RPMI8226 (cell line): Measurements from ENCODE around the gene SERPINB5.

ENCODE experiments used
- DNase-seq: peaks from one replicate; pipeline ENCODE4 v3.0.0-alpha.2; 2015

Gene SERPINB5

DNA sequence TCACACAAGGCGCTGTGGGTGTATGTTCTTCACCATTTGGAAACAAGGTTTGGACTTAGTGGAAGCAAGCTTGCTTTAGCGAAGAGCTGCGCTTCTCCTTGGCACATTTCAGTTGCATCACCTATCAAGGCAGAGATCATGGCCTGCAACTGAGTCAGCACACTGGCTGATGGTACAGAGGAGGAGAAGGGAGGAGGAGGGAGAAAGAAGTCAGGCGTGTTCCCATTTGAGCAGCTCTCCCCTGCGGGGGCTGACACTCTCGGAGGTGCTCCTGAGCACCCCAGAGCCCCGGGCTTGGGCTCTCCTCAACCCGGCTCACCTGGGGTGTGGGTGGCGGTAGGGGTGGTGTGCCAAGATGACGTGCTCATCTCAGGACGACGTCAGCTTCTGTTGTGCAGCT, 6.0 kb upstream of the SERPINB5 start:
- no peak for DNase-seq

DNA sequence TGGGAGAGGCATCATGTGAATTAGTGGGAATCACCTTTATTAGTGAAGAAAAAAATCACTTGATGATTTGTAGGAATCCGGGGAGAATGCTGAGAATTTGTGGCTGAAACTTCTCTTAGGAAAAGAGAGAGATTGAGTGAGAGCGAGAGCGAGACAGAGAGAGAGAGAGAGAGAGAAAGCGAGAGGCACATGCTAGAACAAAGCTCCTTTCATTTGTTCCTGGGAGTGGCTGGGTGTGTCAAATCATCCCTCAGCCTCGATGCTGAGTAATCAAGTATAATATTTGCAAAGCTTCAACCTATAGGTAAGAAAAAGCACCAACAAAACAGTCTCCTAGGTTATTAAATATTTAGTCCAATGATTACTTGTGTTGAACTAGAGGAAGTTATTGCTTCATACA, 4.4 kb upstream of the SERPINB5 start:
- DNase-seq, result no peak

DNA sequence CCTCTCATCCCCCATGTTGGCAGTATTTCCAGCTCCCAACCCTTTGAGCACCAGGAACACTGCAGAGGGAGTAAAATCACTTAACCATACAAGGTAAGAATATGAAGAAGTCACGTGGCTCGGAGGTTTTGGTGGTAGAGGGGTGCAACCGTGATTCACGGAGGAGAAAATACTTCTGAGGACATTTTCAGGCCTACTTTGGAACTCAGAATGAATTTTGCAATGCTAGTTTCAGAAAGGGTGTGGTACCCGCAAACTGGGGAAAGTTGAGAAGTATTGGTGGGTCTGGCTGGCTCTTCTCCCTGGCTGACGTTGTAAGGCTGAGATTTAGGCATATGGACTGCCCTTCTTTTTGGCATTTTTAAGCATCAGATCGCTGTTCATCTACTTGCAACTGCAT, 442 bp downstream of the SERPINB5 start:
- no peak for DNase-seq

DNA sequence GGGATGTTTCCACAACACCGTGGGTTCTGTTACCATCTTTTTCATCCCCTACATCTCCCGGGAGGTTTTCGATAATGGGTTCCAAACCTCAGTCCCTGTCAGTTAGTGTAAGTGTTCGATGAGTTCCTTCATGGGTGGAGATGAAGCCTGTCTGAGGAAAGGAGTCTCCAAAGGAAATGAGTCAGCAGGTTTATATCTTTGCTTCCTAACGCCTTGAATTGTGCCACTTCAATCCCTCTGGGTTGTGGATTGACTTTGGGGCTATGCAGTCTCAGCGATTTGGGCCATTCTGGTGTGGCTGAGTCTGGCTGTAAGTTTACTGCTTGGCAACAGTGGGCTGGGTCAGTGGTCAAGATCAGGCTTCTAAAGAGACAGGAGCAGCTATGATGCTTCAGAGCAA, 1.2 kb downstream of the SERPINB5 start:
- DNase-seq, result no peak

DNA sequence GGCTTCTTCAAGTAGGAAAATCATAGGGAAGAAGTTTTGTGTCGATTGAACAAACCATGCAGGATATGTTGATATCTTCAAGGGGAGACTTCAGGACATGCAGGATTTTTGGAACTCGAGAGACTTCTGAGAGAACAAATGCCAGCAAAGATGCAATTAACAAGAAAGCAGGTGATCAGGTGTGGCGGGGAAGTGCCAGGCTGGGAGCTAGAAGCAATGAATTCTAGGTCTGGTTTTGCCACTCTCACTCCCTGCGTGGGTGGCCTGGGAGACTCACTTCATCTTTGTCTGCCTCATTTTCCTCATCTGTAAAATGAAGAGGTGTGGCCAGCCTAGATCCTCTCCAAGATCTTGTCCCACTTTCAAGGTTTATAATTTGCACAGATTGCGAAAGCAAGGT, 3.1 kb downstream of the SERPINB5 start:
- no peak for DNase-seq

DNA sequence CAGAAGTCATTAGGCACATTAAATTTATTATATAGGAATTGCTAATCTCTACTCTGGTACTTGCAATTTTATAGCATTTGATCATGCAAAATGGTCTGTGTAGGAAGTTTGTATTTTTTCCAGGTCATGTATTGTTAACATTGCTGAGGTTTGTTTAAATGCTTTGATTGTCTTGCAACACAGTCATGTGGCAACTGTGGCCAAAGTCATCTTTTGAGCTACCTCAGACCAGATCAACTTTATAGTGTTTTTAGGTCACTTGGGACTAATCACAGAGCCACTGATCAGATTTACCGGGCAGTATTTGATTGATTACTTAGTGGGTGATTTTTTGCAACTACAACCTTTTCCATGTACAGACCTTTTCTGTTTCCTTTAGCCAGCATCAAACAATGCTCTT, 3.7 kb downstream of the SERPINB5 start:
- DNase-seq, result no peak

DNA sequence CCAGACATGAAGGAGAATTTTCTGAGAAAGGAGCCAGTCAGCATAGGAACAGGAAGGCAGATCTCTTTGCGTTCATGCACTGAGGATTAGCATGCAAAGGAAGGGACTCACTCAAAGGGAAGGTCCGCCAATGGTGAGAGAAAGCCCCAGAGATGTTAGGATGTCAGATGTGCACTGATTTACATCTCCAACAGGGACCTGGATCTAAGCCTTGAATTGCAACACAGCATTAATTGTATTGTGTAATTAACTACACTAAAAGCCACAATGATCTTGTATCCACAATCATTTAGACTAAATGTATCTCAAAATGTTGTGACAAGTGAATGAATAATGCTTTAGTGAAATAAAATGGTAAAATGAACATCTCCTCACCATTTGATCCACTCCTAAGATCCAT, 4.2 kb downstream of the SERPINB5 start:
- no peak for DNase-seq

DNA sequence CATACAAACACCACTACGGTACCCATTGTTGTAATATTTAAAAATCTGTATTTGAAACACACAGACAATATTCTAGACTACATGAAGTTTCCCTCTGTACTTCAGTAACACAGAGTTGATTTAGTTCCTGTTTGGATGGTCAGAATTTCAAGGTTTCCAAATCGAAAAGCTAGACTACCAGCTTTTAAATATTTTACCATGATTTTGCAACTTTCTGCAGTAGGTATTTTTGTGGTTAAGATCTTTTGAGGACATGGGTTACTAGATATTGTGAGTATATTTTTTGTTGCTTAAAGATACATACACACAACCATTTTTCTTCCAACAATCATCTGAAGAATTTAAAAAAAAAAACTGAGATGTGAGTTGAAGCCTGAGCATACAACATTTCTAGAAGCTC, 10.9 kb downstream of the SERPINB5 start:
- no peak for DNase-seq

DNA sequence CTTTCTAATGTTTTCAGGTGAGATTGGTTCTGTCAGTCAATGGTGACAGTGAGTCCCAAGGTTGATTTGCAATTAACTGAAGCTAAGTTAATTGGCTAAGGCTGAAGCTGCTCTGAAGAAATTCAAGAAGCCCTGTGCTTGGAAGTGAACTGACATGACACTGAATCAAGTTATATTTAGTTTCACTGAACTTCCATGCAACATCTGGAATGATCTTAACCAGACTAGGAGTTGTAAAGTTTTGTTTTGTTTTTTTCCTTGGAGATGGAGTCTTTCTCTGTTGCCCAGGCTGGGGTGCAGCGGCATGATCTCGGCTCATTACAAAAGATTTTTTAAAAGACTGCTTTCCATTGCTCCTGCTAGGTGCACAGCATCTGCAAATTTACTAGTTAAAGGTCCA, 11.4 kb downstream of the SERPINB5 start:
- no peak for DNase-seq

DNA sequence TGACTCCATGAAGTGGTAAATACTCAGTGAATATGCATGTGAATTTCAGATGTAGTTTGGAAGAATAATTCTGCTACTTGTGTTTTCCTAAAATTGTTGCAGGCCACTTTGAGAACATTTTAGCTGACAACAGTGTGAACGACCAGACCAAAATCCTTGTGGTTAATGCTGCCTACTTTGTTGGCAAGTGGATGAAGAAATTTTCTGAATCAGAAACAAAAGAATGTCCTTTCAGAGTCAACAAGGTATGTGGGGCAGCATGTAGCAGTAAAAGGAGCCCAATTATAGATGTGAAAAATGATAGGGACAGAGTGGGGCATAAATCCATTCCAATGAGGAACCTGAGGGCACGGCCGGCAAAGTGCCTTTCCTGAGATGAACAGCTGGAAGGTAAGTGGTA, 16.1 kb downstream of the SERPINB5 start:
- DNase-seq, result no peak

DNA sequence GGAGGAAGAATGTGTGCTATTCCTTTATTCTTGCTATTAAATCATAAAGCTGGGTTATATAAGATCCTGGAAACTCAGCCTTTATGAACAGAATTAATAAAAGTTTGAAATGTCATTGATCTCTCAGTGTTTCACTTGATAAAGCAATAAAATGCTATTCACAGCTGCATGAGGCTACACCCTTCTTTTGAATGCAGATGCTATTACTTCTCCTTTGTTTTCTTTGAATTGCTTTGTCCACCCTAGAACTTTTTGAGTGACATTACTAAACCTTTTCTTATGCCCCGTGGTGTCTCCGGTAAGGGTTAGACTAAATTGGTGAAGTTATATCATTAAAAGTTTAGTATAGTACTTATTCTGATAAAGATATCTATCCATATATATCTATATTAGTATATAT, 18.9 kb downstream of the SERPINB5 start:
- DNase-seq, result no peak

DNA sequence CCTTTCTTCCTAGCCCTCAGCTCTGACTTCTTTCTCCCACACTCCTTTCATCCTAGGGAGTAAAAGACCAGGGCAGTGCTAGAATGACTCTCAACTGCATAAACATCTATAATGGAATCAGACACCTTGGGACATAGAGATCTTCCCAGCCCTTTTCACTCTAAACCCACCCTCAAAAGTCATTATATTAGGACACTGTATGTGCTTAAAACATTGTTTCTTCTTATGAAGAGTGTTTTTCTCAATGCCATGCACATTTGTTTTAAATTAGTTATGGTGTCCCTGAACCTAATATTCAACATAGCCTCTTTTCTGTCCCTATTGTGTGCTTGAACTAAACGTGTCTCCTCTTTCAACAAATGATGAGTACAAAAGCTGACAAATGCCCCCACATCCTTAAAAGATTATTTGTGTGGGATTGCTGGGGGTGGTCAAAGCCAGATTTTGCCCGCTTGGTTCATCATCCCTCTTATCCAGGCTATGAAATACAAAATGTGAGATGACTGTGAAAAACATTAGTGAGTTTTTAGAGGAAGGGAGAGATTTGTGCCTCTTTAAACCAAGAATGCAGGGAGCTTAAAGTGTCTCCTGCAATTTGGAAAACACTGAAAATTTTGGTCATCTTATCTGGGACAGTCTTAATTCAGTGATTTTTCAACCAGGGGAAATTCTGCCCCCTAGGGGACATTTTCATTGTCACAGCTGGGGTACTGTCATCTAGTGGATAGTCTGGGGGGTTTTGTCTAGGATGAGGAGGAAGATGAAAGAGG, 29.0 kb downstream of the SERPINB5 start:
- DNase-seq, result peak; percentile 48

DNA sequence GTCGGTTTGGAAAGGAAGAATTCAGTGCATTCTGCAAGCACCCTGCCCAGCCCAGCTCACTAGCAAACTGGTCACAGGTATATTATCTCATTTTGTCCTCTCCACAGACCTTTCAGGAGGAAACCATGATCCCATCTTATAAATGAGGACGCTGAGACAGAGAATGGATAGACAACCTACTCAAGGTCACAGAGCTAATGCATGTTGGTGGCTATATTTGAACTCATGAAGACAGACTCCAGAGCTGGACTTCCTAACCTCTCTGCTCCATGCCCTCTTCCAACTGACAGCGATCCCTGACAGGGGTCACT, 29.5 kb downstream of the SERPINB5 start:
- no peak for DNase-seq

DNA sequence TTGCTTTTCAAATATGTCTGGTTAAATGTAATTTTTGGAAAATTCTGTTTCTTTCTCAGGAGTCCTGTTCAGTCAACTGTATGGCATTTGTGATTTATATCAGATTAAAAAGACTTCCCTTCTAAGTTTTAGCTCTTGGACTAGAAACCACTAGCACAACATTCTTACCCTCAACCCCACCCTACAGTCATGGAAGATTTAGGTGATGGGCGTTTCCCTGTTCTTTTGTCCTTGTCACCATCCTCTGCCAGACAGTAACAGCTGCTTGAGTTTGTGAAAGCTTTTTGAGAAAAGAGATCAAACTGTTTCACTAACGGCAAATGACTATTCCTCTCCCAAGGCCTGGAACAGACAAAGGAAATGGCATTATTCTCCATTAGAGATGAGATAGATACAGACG, 31.8 kb downstream of the SERPINB5 start:
- DNase-seq, result no peak

DNA sequence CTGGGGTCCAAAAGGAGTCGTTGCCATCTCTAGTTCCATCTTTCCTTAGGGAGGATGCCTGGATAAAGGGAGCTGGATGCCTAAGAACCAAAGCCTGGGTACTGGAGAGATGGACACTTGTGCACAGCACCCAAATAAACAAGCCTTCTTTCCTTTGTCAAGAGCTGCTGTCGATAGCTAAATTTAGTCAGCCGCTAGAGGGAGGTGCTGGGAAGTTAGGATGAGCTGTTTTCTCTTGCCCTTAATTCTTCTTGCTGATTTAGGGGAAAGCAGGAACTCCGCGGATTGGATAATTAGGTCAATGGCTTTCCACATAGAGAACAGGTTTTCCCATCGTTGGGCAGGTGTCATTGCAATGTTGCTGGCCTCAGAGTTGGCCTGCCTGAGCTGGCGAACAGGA, 34.5 kb downstream of the SERPINB5 start:
- peak; percentile 48 for DNase-seq

DNA sequence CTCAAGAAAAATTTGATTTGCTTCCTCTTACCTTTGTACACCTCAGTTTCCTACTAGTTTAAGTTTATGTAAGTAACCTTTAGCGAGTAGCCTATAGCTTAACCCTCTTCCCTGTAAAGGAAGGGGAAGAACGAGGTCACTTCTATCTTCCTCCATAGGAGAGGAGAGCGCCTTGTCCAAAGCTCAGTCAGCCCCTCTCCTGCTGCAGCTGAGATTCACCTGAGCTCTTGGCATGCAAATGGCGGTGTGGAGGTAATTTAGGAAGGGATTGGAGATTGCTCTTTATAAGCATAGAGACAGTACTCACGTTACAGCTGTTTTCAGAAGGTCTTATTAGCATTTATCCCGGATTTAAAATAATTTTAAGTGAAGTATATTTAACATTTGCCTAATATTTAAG, 37.6 kb downstream of the SERPINB5 start:
- DNase-seq, result no peak

DNA sequence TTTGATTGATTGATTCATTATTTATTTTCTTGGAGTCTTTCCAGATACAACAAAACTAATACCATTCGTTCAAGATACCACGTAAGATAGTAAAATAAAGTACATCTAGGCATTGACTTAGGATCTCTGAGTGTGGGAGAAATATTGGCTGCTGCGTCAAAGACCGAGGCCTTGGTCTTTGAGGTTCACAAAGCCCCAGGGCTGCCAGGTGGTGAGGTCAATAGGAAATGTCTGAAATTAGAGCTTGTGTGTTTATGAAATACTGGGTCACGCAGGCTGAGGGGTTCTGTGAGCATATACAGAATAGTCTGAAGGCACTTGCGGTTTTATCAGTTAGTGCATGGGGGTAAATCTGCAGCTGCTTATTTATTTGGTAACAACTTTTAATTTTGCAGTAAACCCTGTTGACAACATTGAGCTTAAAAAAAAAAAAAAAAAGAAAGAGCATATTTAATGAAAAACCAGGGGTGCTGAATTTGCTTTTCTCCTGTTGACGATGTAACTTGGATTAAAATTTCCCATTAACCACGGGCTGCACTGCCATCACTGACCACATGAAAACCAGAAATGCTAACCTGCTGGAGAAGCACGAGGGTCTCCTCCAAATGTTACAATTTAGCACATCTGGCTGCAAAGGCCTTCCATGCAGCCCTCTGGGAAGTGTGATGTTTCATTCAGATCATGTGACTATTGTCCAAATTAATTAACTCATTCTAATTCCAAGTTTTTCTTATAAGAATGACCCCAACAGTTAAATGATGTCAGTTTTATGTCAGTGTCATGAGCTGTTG, 38.3 kb downstream of the SERPINB5 start:
- DNase-seq, result no peak

DNA sequence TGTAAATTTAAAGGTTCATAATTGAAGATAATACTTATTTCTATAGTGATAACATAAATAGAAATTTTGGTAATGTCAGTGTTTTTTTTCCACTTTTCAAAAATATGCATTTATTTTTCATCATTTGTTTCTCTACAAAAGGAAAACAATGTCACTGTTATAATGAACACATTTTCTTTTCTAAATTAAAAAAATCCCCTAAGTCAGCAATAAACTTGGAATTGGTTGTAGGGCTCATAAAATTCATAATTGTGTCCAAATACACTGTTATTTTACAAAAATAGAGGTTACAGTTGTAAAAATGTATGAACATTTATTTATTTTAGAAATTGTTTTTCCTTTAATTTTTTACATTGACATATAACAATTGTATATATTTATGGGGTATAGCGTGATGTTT, 39.0 kb downstream of the SERPINB5 start:
- no peak for DNase-seq

DNA sequence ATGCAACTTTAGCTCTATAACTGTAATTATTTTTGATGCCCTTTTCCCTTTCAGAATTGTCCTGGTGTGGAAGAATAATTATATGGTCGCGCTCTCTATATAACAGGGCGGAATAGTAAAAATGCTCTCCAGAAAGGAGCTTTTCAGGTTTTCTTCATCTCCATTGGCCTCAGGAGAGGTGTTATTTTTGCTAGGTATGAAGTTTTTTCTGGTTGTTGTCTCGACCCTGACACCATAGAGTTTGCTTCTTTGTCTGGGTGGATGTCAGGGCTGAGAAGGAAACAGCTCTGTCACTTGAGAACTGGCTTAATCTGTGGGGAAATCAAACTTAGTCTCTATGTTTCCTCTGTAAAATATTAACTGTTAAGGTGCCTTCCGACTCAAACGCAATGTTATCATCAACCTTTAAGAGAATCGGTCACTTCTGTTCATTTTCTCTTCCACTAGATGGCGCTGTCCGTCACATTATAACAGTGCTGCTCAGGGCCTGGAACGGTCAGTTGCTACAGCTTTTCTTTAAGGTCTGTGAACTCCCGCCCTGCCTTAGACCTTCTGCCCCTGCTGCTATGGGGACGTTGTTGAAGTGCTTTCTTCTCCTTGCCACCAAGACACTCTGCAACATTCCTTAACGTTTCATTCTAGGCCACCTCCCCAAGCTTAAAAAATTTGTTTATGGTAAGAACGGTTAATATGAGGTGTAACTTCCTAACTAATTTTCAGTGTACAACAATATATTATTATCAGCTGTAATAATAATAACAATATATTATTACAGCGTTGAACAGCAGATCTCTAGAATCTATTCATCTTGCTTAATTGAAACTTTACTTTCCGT, 41.6 kb downstream of the SERPINB5 start:
- DNase-seq, result peak; percentile 88

DNA sequence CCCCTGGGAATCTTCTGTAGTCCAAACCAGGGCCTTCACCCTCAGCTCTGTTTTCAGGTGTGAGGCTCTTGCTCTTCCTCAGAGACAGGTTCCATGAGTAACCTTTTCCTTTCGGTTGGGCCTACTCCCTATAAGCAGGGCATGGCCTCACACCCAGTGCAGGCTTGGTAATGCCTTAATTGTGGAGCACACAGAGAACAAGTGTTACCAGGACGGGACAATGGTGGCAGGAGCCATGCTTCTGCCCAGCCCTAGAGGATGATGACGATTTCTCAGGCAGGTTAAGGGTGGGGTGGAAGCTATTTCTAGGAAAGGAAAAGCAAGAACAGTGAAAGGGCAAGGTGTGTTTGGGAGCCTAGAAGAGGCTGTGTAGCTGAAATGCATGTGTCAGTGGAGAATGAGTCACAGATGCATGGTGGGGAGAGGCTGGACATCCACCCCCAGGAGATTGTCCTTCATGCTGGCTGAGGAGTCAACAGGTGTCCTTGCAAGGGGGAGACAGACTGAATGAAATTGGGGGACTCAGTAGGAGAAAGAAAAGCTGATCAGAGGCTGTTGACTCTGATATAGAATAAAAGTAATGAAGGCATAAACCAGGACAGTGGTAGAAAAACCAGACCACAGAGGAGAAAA, 43.4 kb downstream of the SERPINB5 start:
- no peak for DNase-seq

DNA sequence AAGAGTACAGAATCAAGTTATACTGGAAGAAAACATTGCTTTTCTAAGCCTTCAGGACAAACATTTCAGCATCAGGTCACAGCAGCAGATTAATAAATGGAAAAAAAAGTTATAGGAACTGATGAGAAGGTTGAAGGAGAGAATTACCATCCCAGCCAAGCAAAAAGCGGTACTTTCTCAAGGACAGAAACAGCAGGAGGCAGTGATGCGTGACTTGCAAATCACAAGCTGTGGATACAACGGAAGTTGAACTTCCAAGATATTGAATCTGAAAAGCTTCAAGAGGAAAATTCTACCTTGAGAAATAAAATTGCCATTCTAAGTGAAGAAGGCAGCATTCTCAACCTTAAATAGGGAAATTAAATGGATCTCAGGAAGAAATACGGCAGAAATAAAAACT, 46.9 kb downstream of the SERPINB5 start:
- no peak for DNase-seq

DNA sequence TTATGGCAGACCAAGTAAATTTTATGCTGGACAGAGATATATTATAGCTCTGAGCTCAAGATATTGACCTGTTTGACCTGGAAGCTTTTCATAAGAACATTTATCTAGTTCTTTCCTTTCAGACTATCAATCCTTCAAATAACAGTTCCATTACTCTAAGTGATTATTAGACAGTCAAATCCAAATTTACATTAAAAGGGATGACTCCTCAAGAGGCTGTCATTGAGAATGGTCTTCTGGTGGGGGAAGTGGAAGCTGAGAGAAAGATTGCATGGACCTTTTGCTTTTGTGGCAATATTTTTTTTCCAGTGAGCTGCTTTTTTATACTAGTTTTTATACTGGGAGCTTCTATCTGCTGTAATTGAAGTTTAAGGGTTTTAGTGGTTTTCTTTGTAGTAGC, 50.5 kb downstream of the SERPINB5 start:
- no peak for DNase-seq

DNA sequence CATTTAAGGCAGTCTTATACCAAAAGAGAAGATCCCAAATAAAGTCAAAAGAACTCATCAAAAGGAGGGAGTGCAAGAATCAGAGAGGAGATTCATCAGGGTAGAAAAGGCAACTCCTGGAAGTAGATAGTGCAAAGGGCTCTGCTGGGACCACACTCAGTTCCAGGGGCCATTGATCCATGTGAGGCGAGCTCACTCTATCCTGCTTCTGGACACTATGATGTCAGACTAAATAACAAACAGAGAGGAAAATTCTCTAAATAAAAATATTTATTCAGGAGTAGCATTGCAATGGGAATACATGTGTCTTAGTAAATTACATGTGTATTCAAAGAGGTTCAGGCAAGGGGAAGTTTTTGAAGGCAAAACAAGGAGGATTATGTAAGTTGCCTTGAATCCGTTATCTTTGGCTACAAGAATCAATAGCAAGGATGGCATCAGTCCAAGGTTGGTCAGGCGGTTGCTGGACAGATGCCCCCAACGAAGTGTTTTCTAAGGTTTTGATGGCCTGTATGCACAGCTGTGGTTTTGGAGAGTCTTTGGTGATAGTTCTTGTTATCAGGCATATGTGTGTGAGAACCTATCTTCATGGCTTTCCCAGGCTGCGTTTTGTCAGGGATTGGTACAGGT, 52.2 kb downstream of the SERPINB5 start:
- DNase-seq, result no peak
